ENCODE results near the gene ABLIM2.

DNA sequence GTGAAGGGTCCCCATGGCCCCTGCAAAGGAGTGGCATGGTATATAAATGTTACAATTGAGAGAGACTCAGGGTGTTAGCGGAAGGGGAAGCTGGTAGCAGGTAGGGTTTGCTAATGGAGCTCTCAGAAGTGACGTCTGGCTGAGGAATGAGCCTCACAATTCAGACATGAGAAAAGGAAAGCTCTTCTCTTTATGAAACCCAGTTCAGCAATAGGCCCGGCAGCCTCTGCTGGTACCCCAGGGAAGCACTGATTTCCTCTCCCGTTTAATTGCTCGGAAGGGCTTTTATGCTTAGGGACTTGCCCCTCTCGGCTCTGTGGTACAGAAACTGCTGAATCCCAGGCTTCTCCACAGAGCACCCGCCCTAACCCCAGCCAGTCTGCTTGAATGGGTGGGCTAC lies 199.5 kb downstream of the ABLIM2 start:
- TF ChIP-seq SMC3 (IDR thresholded peaks at IDR 0.05; ENCODE audit: low read depth, low read length) (no peak), RFX5 (IDR thresholded peaks at IDR 0.05; ENCODE audit: low read depth, low read length) (no peak), POLR2A (IDR thresholded peaks at IDR 0.05; ENCODE audit: low read depth, low read length) (no peak), RCOR1 (IDR thresholded peaks at IDR 0.05; ENCODE audit: insufficient replicate concordance, low read length) (no peak), CHD1 (IDR thresholded peaks at IDR 0.05; ENCODE audit: low read depth, low read length) (no peak), RAD21 (IDR thresholded peaks at IDR 0.05; ENCODE audit: low read length) (no peak), MAZ (IDR thresholded peaks at IDR 0.05; ENCODE audit: borderline replicate concordance, low read depth, low read length) (no peak), CEBPB (IDR thresholded peaks at IDR 0.05; ENCODE audit: low read depth, low read length) (no peak), MAFK (IDR thresholded peaks at IDR 0.05; ENCODE audit: low read depth, low read length) (no peak), FOS (IDR thresholded peaks at IDR 0.05; ENCODE audit: low read depth, low read length) (no peak), BHLHE40 (IDR thresholded peaks at IDR 0.05; ENCODE audit: low read depth, low read length) (no peak)
- TF ChIP-seq, protein P1, sequence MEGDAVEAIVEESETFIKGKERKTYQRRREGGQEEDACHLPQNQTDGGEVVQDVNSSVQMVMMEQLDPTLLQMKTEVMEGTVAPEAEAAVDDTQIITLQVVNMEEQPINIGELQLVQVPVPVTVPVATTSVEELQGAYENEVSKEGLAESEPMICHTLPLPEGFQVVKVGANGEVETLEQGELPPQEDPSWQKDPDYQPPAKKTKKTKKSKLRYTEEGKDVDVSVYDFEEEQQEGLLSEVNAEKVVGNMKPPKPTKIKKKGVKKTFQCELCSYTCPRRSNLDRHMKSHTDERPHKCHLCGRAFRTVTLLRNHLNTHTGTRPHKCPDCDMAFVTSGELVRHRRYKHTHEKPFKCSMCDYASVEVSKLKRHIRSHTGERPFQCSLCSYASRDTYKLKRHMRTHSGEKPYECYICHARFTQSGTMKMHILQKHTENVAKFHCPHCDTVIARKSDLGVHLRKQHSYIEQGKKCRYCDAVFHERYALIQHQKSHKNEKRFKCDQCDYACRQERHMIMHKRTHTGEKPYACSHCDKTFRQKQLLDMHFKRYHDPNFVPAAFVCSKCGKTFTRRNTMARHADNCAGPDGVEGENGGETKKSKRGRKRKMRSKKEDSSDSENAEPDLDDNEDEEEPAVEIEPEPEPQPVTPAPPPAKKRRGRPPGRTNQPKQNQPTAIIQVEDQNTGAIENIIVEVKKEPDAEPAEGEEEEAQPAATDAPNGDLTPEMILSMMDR (conservative IDR thresholded peaks at IDR 0.05; ENCODE audit: low read depth, low read length), result 0 out of 2 replicates have a peak, but pooled peaks have one; percentile 16
- TF ChIP-seq, protein P2, sequence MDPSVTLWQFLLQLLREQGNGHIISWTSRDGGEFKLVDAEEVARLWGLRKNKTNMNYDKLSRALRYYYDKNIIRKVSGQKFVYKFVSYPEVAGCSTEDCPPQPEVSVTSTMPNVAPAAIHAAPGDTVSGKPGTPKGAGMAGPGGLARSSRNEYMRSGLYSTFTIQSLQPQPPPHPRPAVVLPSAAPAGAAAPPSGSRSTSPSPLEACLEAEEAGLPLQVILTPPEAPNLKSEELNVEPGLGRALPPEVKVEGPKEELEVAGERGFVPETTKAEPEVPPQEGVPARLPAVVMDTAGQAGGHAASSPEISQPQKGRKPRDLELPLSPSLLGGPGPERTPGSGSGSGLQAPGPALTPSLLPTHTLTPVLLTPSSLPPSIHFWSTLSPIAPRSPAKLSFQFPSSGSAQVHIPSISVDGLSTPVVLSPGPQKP (IDR thresholded peaks at IDR 0.05; ENCODE audit: borderline replicate concordance, low read depth, low read length), result no peak
